ENCODE measurements around the gene RD3L. TPM values are rescaled to one million over a fixed set of nuclear protein-coding genes. Genes with fewer than 3 reads are reported as not detected.

RD3L gene
- total and polyA plus RNA-seq, 9 of the 15 experiments (the other 6 are each of a cell fraction or from before 2014, with no cell fraction given): 0.14 TPM; not detected in 8

- H3K27ac ChIP-seq (ENCODE audit: extremely low read depth, low read depth, low read length): no peak overlapping the region
- no peak overlapping the region for H3K4me3 ChIP-seq
- DNase-seq (ENCODE audit: extremely low read depth in 1 of 4, low spot score in 3 of 4): no peak
- peaks cover 0 to 4% of the 10 kb centered on the region in 2 experiments; a peak in 2 of 5 replicates for H3K4me1 ChIP-seq (replicated peaks in 1 of 2; ENCODE audit: control insufficient read depth in 2 of 2, insufficient read depth in 2 of 2, low read length in 2 of 2)
- no peak overlapping the region for H2AFZ ChIP-seq (ENCODE audit: low read depth, low read length)
- H4K20me1 ChIP-seq (replicated peaks; ENCODE audit: control insufficient read depth, insufficient read depth, low read length): 0 out of 2 replicates have a peak, but pooled peaks cover 2% of the 10 kb centered on the region
- BruUV-seq (replicated peaks): no TSS peak
- no peaks in the 10 kb centered on the region for H3K9me3 ChIP-seq (replicated peaks; ENCODE audit: control insufficient read depth, insufficient read depth, low read depth, low read length)
- no peaks in the 10 kb centered on the region for H3K9me1 ChIP-seq (ENCODE audit: control insufficient read depth, insufficient read depth, low read length)
- no peak overlapping the region for H3K9ac ChIP-seq (ENCODE audit: insufficient read depth in 1 of 2, low read depth in 2 of 2, low read length in 2 of 2)
- CTCF ChIA-PET (ENCODE audit: low intra/inter-chr PET ratio): no interaction called here
- no peaks in the 10 kb centered on the region for H3K79me2 ChIP-seq (ENCODE audit: control insufficient read depth, insufficient read depth, low read length)
- no peak for FAIRE-seq
- in situ Hi-C loops (cut with MboI): no loop called here
- POLR2A ChIA-PET: interaction anchor here (0.8 kb wide), 1 partner anchor 17 kb away, joined by 3 read pairs; no protein-coding TSS in a partner anchor
- H3K36me3 ChIP-seq (ENCODE audit: control insufficient read depth, insufficient read depth, low read length): no peaks in the 10 kb centered on the region
- no peak overlapping the region for H3K4me2 ChIP-seq (ENCODE audit: insufficient read depth, low read length)
- 27% methylated on average over 14 of the region's 14 CpGs for WGBS (ENCODE audit: insufficient coverage, low coverage, missing lambda C conversion rate)
- intact Hi-C loops (cut with micrococcal nuclease): no loop called here
- peaks cover 13 to 33% of the 10 kb centered on the region in 2 experiments; a peak in 3 of 5 replicates for H3K27me3 ChIP-seq (ENCODE audit: control insufficient read depth in 2 of 2, insufficient read depth in 2 of 2, low read length in 2 of 2)
- ATAC-seq: no peak
- no peak for TF ChIP-seq ZBTB26 (CRISPR knock-in tag; IDR thresholded peaks at IDR 0.05)
- no peak for TF ChIP-seq E2F6 (IDR thresholded peaks at IDR 0.05; ENCODE audit: borderline replicate concordance in 1 of 2, extremely low read depth in 1 of 2, insufficient read depth in 1 of 2, insufficient read length in 1 of 2, low read depth in 1 of 2, low read length in 1 of 2, poor library complexity in 1 of 2, severe bottlenecking in 1 of 2)
- TF ChIP-seq CHAMP1 (IDR thresholded peaks at IDR 0.05): no peak
- no peak for TF ChIP-seq USF1 (CRISPR knock-in tag; IDR thresholded peaks at IDR 0.05)
- no peak for TF ChIP-seq PCBP2 (IDR thresholded peaks at IDR 0.05; ENCODE audit: low read depth, low read length, poor library complexity, severe bottlenecking)
- TF ChIP-seq HDAC6 (IDR thresholded peaks at IDR 0.05; ENCODE audit: low read depth, low read length): no peak
- TF ChIP-seq ZNF444 (CRISPR knock-in tag; IDR thresholded peaks at IDR 0.05): no peak
- no peak for TF ChIP-seq GTF2B (IDR thresholded peaks at IDR 0.05; ENCODE audit: extremely low read depth, insufficient read length)
- TF ChIP-seq NFXL1 (CRISPR knock-in tag; IDR thresholded peaks at IDR 0.05): no peak
- no peak for TF ChIP-seq CBX2 (IDR thresholded peaks at IDR 0.05; ENCODE audit: insufficient read depth, low read length, poor library complexity, severe bottlenecking)
- TF ChIP-seq ZNF449 (CRISPR knock-in tag; IDR thresholded peaks at IDR 0.05): no peak
Measured at GRCh38 chr14:103899833-103900232, 42.5 kb downstream of the RD3L start.
